Measurements from ENCODE around the gene SH2B3. TPM values are rescaled to one million over a fixed set of nuclear protein-coding genes. Genes with fewer than 3 reads are reported as not detected.

The SH2B3 gene
- total RNA-seq, 1 experiment from 2014 or later, result 40.3 TPM

DNA sequence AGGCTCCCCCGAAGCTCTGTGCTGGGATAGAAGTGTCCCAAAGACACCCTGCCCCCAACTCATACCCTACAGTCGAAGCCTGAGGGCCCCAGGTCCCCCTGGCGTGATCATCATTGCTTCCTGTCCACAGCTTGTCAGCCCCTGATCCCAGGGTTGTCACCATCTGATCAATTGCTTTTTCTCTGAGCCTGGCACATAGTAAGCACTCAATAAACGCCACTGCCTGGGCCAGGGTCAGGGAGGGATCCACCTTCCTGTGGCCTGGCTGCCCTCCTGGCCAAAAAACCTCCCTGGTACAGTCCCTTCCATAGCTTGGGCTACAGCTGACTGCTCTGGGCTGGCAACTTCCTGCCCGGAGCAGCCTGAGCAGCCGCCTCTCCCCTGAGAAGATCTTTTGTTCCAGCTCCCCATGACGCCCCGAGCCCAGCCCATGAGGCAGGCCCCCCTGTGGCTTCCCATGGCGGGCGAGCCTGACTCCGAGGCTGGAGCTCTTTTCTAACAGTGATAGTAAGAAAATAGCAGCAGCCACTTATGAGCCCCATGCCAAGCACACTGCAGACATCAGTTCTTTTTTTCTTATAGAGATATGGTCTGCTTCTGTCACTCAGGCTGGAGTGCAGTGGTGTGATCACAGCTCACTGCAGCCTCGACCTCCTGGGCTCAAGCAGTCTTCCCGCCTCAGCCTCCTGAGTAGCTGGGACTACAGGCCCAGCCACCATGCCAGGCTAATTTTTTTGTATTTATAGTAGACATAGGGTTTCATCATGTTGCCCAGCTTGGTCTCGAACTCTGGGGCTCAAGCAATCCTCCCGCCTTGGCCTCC is 6.5 kb downstream of the SH2B3 start:
- Histone ChIP-seq H2BK12ac (ENCODE audit: insufficient read length, low read depth, low read length) (no peak overlapping the region), H3K4ac (ENCODE audit: low read depth, low read length) (no peak overlapping the region), H3K27ac (ENCODE audit: insufficient read length, low read depth, low read length) (peak overlapping the region; percentile 18), H3K9me3 (ENCODE audit: control insufficient read depth, low read depth, low read length) (no peaks in the 10 kb centered on the region), H3K4me2 (ENCODE audit: insufficient read depth, insufficient read length, low read length) (no peak overlapping the region), H2BK15ac (ENCODE audit: low read depth, low read length) (no peak overlapping the region), H3K18ac (ENCODE audit: insufficient read length, low read depth, low read length) (peak overlapping the region; percentile 9), H2BK5ac (ENCODE audit: insufficient read length, low read length) (no peak overlapping the region), H2AFZ (ENCODE audit: low read length) (no peak overlapping the region), H4K91ac (ENCODE audit: insufficient read length, low read depth, low read length) (no peak overlapping the region), H3K79me1 (ENCODE audit: insufficient read depth, low read depth, low read length, poor library complexity, severe bottlenecking) (peaks cover 5% of the 10 kb centered on the region), H4K20me1 (ENCODE audit: control insufficient read depth, insufficient read depth, insufficient read length) (no peaks in the 10 kb centered on the region), H3K79me2 (ENCODE audit: insufficient read depth, low read length) (peaks cover 49% of the 10 kb centered on the region; the same call in 1 of the 2 replicates), H3K27me3 (ENCODE audit: insufficient read depth, low read length) (no peaks in the 10 kb centered on the region), H3K56ac (ENCODE audit: insufficient read length, low read depth, low read length) (no peak overlapping the region), H2AK5ac (ENCODE audit: insufficient read length, low read length) (no peak overlapping the region), H3K9ac (ENCODE audit: extremely low read depth, insufficient read length, low read length) (no peak overlapping the region), H4K5ac (ENCODE audit: insufficient read length, low read depth, low read length) (no peak overlapping the region), H3K14ac (ENCODE audit: insufficient read depth, low read length) (0 out of 2 replicates have a peak overlapping the region, but pooled peaks have one; percentile 4), H4K8ac (replicated peaks; ENCODE audit: insufficient read length, low read depth, low read length) (no peak overlapping the region), H3K4me1 (ENCODE audit: insufficient read depth, low read length) (peaks cover 6% of the 10 kb centered on the region), H2BK20ac (ENCODE audit: low read depth, low read length, poor library complexity, severe bottlenecking) (no peak overlapping the region), H3K23ac (ENCODE audit: insufficient read length, low read depth, low read length) (no peak overlapping the region), H2BK120ac (ENCODE audit: low read depth, low read length, poor library complexity, severe bottlenecking) (no peak overlapping the region), H3T11ph (ENCODE audit: low read length) (no peak overlapping the region), H3K23me2 (ENCODE audit: insufficient read length, low read depth, low read length, poor library complexity, severe bottlenecking) (peaks cover 1% of the 10 kb centered on the region)
- Mint-ChIP-seq H3K4me1 (peaks cover 57 to 70% of the 10 kb centered on the region in 2 experiments), H3K27ac (peak overlapping the region; percentile 82 to 96 (median 93); a peak in 6 of 7 replicates), H3K4me3 (peak overlapping the region; percentile 31 to 40), H3K9me3 (no peaks in the 10 kb centered on the region), H3K27me3 (ENCODE audit: low read depth) (no peaks in the 10 kb centered on the region), H3K36me3 (ENCODE audit: insufficient read depth in 1 of 3, low read depth in 3 of 3) (peaks cover 4 to 14% (median 9%) of the 10 kb centered on the region in 3 experiments; a peak in 5 of 7 replicates)
- DNase-seq, result peak; percentile 72
- TF ChIP-seq, protein P1, sequence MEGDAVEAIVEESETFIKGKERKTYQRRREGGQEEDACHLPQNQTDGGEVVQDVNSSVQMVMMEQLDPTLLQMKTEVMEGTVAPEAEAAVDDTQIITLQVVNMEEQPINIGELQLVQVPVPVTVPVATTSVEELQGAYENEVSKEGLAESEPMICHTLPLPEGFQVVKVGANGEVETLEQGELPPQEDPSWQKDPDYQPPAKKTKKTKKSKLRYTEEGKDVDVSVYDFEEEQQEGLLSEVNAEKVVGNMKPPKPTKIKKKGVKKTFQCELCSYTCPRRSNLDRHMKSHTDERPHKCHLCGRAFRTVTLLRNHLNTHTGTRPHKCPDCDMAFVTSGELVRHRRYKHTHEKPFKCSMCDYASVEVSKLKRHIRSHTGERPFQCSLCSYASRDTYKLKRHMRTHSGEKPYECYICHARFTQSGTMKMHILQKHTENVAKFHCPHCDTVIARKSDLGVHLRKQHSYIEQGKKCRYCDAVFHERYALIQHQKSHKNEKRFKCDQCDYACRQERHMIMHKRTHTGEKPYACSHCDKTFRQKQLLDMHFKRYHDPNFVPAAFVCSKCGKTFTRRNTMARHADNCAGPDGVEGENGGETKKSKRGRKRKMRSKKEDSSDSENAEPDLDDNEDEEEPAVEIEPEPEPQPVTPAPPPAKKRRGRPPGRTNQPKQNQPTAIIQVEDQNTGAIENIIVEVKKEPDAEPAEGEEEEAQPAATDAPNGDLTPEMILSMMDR (conservative IDR thresholded peaks at IDR 0.05), result no peak
- no CpG with 5 or more reads among the region's 15 CpGs for WGBS (ENCODE audit: extremely low coverage, insufficient read length, low lambda C conversion rate)

Data from H9 (cell line).